Measurements from ENCODE around the gene STK4. TPM values are rescaled to one million over a fixed set of nuclear protein-coding genes. Genes with fewer than 3 reads are reported as not detected.
"Not testable (repeated sequence)": the region's sequence is repeated elsewhere in the genome, so short reads cannot be mapped to it uniquely, and the experiment has no call there.

The STK4 gene
- total and polyA plus RNA-seq, 2 donors from 2014 or later: 4.3 to 41.0 TPM

DNA sequence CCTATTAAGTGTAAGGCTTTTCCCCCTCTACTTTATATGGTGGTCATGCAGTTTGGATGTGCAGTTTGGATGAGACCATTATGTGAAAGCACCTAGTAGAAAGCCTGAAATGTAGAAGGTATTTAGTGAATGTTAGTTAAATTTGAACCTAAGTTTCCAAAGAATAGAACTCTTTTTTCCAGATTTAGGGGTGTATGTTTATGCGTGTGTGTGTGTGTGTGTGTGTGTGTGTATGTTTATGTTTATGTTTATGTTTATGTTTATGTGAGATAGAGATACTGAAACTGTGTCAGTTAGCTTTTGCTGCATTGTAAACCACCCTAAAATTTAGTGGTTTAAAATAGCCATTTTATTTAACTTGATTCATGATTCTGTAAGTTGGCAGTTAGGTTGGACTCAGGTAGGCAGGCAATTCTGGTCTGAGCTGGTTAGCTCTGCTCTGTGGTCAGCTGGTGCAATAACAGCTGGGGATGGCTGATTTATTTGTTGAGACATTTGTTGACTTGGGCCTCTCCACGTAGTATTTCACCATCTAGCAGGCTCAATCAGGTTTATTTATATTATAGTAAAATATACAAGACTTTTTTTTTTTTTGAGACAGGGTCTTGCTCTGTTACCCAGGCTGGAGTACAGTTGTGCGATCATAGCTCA, 54.0 kb downstream of the STK4 start:
- Histone ChIP-seq H3K36me3 (ENCODE audit: control insufficient read depth in 2 of 3, insufficient read depth in 3 of 3, low read length in 3 of 3) (peaks cover 0 to 6% (median 4%) of the 10 kb centered on the region in 3 donors), H3K27ac (ENCODE audit: low read depth in 2 of 2, low read length in 2 of 2) (no peak overlapping the region), H3K9me3 (ENCODE audit: control insufficient read depth in 2 of 3, insufficient read depth in 1 of 3, low read length in 3 of 3) (no peaks in the 10 kb centered on the region), H3K4me1 (ENCODE audit: control insufficient read depth in 2 of 3, insufficient read depth in 2 of 3, low read depth in 1 of 3, low read length in 3 of 3) (no peaks in the 10 kb centered on the region), H3K4me3 (ENCODE audit: low read length in 3 of 3) (no peak overlapping the region), H3K27me3 (ENCODE audit: control insufficient read depth, insufficient read depth, low read length) (no peaks in the 10 kb centered on the region), H3K9ac (ENCODE audit: low read length in 3 of 3) (no peak overlapping the region)
- TF ChIP-seq, protein P1, sequence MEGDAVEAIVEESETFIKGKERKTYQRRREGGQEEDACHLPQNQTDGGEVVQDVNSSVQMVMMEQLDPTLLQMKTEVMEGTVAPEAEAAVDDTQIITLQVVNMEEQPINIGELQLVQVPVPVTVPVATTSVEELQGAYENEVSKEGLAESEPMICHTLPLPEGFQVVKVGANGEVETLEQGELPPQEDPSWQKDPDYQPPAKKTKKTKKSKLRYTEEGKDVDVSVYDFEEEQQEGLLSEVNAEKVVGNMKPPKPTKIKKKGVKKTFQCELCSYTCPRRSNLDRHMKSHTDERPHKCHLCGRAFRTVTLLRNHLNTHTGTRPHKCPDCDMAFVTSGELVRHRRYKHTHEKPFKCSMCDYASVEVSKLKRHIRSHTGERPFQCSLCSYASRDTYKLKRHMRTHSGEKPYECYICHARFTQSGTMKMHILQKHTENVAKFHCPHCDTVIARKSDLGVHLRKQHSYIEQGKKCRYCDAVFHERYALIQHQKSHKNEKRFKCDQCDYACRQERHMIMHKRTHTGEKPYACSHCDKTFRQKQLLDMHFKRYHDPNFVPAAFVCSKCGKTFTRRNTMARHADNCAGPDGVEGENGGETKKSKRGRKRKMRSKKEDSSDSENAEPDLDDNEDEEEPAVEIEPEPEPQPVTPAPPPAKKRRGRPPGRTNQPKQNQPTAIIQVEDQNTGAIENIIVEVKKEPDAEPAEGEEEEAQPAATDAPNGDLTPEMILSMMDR (IDR thresholded peaks at IDR 0.05; ENCODE audit: borderline replicate concordance, extremely low read depth, insufficient read depth): no peak
- no peak for FAIRE-seq
- intact Hi-C loops (cut with DNase I): no loop called here
- DNase-seq: peak in 3 of 5 donors; percentile 19 to 50 (median 24)

DNA sequence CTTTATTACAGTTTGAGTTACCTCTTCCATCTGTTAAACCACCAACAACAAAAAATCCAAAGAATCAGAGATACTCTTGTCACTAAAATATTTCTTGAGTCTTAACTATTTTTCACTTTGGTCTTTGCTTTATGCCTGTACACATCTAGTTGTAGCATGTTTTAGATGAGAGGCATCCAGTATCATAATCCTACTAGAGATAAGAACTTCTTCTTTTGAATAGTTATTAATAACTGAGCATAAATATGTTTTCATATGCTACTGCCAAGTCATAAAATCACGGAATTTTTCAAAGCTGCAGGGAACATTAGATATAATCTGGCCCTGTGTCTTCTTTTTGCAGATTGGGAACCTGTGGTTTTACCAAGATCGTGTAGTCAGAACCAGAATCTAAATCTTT, 55.3 kb downstream of the STK4 start:
- no peaks in the 10 kb centered on the region for H3K9me3 ChIP-seq (ENCODE audit: control insufficient read depth in 2 of 3, insufficient read depth in 1 of 3, low read length in 3 of 3)
- TF ChIP-seq, protein P1 (IDR thresholded peaks at IDR 0.05; ENCODE audit: borderline replicate concordance, extremely low read depth, insufficient read depth): no peak
- peaks cover 0 to 6% (median 4%) of the 10 kb centered on the region in 3 donors for H3K36me3 ChIP-seq (ENCODE audit: control insufficient read depth in 2 of 3, insufficient read depth in 3 of 3, low read length in 3 of 3)
- DNase-seq: no peak
- no peak for FAIRE-seq
- no peak overlapping the region for H3K9ac ChIP-seq (ENCODE audit: low read length in 3 of 3)
- no peaks in the 10 kb centered on the region for H3K4me1 ChIP-seq (ENCODE audit: control insufficient read depth in 2 of 3, insufficient read depth in 2 of 3, low read depth in 1 of 3, low read length in 3 of 3)
- intact Hi-C loops (cut with DNase I): no loop called here
- H3K27me3 ChIP-seq (ENCODE audit: control insufficient read depth, insufficient read depth, low read length): no peaks in the 10 kb centered on the region
- no peak overlapping the region for H3K27ac ChIP-seq (ENCODE audit: low read depth in 2 of 2, low read length in 2 of 2)
- H3K4me3 ChIP-seq (ENCODE audit: low read length in 3 of 3): no peak overlapping the region

DNA sequence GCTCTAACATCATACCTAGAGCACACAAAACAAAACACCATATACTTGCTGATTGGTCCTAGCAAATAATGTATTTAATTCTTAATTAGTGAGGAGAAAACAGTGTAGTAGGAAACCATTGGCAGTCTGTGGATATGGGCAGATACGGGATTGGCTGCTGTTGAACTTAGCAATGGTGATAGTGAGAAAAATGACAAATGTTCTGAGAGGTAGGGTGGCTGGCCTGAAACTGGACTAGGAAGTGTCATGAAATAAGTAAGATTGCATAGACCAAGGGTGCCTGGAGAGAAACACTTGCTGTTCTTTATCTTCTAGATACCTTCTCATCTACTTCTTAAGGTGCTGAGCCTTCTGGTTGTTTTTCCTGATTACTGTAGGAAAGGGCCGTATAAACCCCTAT, 56.8 kb downstream of the STK4 start:
- H3K9me3 ChIP-seq (ENCODE audit: control insufficient read depth in 2 of 3, insufficient read depth in 1 of 3, low read length in 3 of 3); H3K4me3 ChIP-seq (ENCODE audit: low read length in 3 of 3); H3K9ac ChIP-seq (ENCODE audit: low read length in 3 of 3); intact Hi-C loops (cut with DNase I); H3K36me3 ChIP-seq (ENCODE audit: control insufficient read depth in 2 of 3, insufficient read depth in 3 of 3, low read length in 3 of 3); H3K4me1 ChIP-seq (ENCODE audit: control insufficient read depth in 2 of 3, insufficient read depth in 2 of 3, low read depth in 1 of 3, low read length in 3 of 3); H3K27ac ChIP-seq (ENCODE audit: low read depth in 2 of 2, low read length in 2 of 2); H3K27me3 ChIP-seq (ENCODE audit: control insufficient read depth, insufficient read depth, low read length); FAIRE-seq; DNase-seq: not testable (repeated sequence)

DNA sequence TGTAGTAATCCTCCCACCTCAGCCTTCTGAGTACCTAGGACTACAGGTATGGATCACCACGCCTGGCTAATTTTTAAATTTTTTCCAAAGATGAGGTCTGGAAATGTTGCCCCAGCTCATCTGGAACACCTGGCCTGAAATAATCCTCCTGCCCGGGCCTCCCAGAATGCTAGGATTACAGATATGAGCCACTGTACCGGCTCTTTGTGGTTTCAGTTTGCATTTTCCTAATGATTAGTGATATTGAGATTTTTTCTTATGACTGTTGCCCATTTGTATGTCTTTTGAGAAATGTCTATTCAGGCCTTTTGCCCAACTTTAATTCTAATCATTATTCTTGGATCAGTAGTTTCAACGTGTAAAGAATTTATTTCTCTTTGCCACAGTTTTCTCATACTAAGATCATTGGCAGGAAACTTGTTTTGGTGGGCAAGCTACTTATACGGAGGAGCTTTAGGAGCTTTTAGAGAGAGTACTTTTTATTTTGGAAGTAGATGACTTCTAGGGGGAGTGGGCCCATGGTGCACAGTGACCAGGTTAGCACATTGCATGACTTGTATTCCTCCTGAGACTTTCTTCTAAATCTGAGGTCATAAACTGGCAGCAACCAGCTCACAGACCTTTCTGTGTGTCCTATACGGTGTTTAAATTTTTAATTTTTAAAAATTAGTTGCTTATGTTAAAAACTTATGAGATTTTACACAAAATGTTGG, 62.3 kb downstream of the STK4 start:
- Histone ChIP-seq H3K36me3 (ENCODE audit: control insufficient read depth in 2 of 3, insufficient read depth in 3 of 3, low read length in 3 of 3) (peaks cover 0 to 9% (median 6%) of the 10 kb centered on the region in 3 donors), H3K27me3 (ENCODE audit: control insufficient read depth, insufficient read depth, low read length) (no peaks in the 10 kb centered on the region), H3K4me1 (ENCODE audit: control insufficient read depth in 2 of 3, insufficient read depth in 2 of 3, low read depth in 1 of 3, low read length in 3 of 3) (no peaks in the 10 kb centered on the region), H3K9me3 (ENCODE audit: control insufficient read depth in 2 of 3, insufficient read depth in 1 of 3, low read length in 3 of 3) (no peaks in the 10 kb centered on the region), H3K27ac (ENCODE audit: low read depth in 2 of 2, low read length in 2 of 2) (no peak overlapping the region), H3K9ac (ENCODE audit: low read length in 3 of 3) (no peak overlapping the region), H3K4me3 (ENCODE audit: low read length in 3 of 3) (no peak overlapping the region)
- no peak for DNase-seq
- no peak for FAIRE-seq
- TF ChIP-seq, protein P1 (IDR thresholded peaks at IDR 0.05; ENCODE audit: borderline replicate concordance, extremely low read depth, insufficient read depth): no peak
- intact Hi-C loops (cut with DNase I): no loop called here

All from kidney (tissue), 14 donors.